GM23338 (cell line): ENCODE measurements around the gene KIAA1671. TPM values are rescaled to one million over a fixed set of nuclear protein-coding genes. Genes with fewer than 3 reads are reported as not detected.

Experiments
- ATAC-seq: fragments of 200-7000 bp; cut with Tn5 transposase; 3 replicates; pipeline ENCODE4 v1.9.1; 2020
- DNase-seq: peaks from one replicate; pipeline ENCODE4 v3.0.0-alpha.2; 2015; ENCODE audit warnings: low spot score
- H2AFZ ChIP-seq: fragments of 200-600 bp; sonication (generic); 2 replicates; pipeline ENCODE4 v1.8.0; 2016; ENCODE audit warnings: antibody characterized with exemption, mild to moderate bottlenecking, moderate library complexity
- H3F3A ChIP-seq: fragments of 200-600 bp; sonication (generic); replicated peaks from 2 replicates; pipeline ENCODE4 v1.8.0; 2017; ENCODE audit warnings: antibody characterized with exemption, mixed run types, low read depth
- H3K27ac ChIP-seq: fragments of 200-600 bp; sonication (generic); 2 replicates; pipeline ENCODE4 v1.6.1; 2016; ENCODE audit warnings: low read depth
- H3K27me3 ChIP-seq: fragments of 200-600 bp; sonication (generic); 2 replicates; pipeline ENCODE4 v1.8.0; 2016; ENCODE audit warnings: mild to moderate bottlenecking, mixed run types, moderate library complexity; ENCODE audit not compliant: insufficient read depth
- H3K36me3 ChIP-seq: fragments of 200-600 bp; sonication (generic); 2 replicates; pipeline ENCODE4 v1.8.0; 2016; ENCODE audit warnings: mild to moderate bottlenecking; ENCODE audit not compliant: insufficient read depth
- H3K4me1 ChIP-seq: fragments of 200-600 bp; sonication (generic); 2 replicates; pipeline ENCODE4 v1.8.0; 2016; ENCODE audit warnings: mild to moderate bottlenecking, moderate library complexity; ENCODE audit not compliant: insufficient read depth
- H3K4me2 ChIP-seq: fragments of 200-600 bp; sonication (generic); 2 replicates; pipeline ENCODE4 v1.7.1; 2017; ENCODE audit warnings: mixed run types
- H3K4me3 ChIP-seq: fragments of 200-600 bp; sonication (generic); 2 replicates; pipeline ENCODE4 v1.6.1; 2016; ENCODE audit warnings: mixed run types
- H3K79me2 ChIP-seq: fragments of 200-600 bp; sonication (generic); replicated peaks from 2 replicates; pipeline ENCODE4 v1.8.0; 2017; ENCODE audit warnings: mild to moderate bottlenecking; ENCODE audit not compliant: insufficient read depth
- H3K9me2 ChIP-seq: fragments of 200-600 bp; sonication (generic); 2 replicates; pipeline ENCODE4 v1.8.0; 2017; ENCODE audit not compliant: insufficient read depth
- H4K20me1 ChIP-seq: fragments of 200-600 bp; sonication (generic); replicated peaks from 2 replicates; pipeline ENCODE4 v1.8.0; 2017; ENCODE audit warnings: mild to moderate bottlenecking; ENCODE audit not compliant: insufficient read depth
- H3K27ac Mint-ChIP-seq: 2 replicates; pipeline ENCODE4 v1.8.0; 2020; ENCODE audit warnings: inconsistent platforms, mild to moderate bottlenecking, moderate library complexity, mixed read lengths
- H3K27me3 Mint-ChIP-seq: 3 replicates; pipeline ENCODE4 v1.8.0; 2022; ENCODE audit warnings: low read depth, mild to moderate bottlenecking, moderate library complexity, mixed read lengths, inconsistent platforms; ENCODE audit not compliant: insufficient read depth, poor library complexity
- H3K36me3 Mint-ChIP-seq: 3 replicates; pipeline ENCODE4 v1.8.0; 2021; ENCODE audit warnings: low read depth, mild to moderate bottlenecking, inconsistent platforms, moderate library complexity, mixed read lengths
- H3K4me1 Mint-ChIP-seq: 3 replicates; pipeline ENCODE4 v1.8.0; 2020; ENCODE audit warnings: mild to moderate bottlenecking, inconsistent platforms, mixed read lengths
- H3K4me3 Mint-ChIP-seq: 3 replicates; pipeline ENCODE4 v1.8.0; 2021; ENCODE audit warnings: moderate library complexity, mild to moderate bottlenecking, inconsistent platforms, mixed read lengths
- H3K9me3 Mint-ChIP-seq: 3 replicates; pipeline ENCODE4 v1.8.0; 2020; ENCODE audit warnings: moderate library complexity, mild to moderate bottlenecking, inconsistent platforms, mixed read lengths
- CREB1 ChIP-seq: fragments of 250-450 bp; sonication (Bioruptor Pico); IDR thresholded peaks from 2 replicates; pipeline ENCODE4 v1.5.0; 2020; ENCODE audit warnings: low read depth, mild to moderate bottlenecking, moderate library complexity
- polyA plus RNA-seq: library from polyadenylated mRNA; unstranded; fragments of >200 nt; fragmentation: Nextera tagmentation; extraction: Ambion mirVana; gene quantifications from 2 replicates; pipeline ENCODE4 v1.2.1, GENCODE V29; 2016
- total RNA-seq: library from RNA; depleted of rRNA; stranded (reverse); fragments of >200 nt; shearing (Covaris generic); gene quantifications from 2 replicates; pipeline ENCODE4 v1.2.3, GENCODE V29; 2014
- TF ChIP-seq, protein P1 (sequence below): IDR thresholded peaks from 2 replicates; pipeline ENCODE4 v1.6.1; 2016; ENCODE audit warnings: antibody characterized with exemption
- TF ChIP-seq, protein P2 (sequence below): fragments of 250-450 bp; sonication (Bioruptor Pico); IDR thresholded peaks from 2 replicates; pipeline ENCODE4 v1.5.0; 2020; ENCODE audit warnings: mild to moderate bottlenecking, moderate library complexity

KIAA1671 gene
- total and polyA plus RNA-seq, 2 experiments from 2014 or later, result 6.1 to 27.2 TPM

DNA sequence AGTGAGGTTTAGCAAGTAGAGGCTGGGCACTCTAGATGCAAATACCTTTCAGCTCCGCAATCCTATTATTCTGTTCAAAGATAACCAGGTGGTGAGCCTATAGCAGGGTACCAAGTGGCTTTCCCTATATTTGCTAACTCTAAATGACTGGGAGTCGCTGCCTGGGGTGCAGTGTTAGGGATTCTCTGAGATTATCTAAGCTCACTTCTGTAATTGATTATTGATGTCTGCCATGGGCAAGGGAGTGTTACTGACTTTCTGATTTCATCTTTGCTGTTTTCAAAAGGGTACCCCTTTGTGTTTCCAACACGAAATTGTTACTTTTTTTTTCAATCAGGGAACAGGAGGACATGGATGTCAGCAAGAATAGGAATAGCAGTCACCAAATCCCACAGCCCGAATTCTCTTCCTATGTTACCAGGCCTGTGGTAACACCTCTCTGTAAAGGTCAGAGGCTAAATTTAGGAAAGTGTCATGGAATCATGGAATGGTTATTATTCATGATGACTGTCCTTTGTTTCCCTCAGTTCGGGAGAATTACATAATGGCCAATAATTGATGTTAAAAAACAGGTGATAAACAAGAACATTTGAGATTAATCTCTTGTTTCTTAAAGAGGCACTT is 184.5 kb downstream of the KIAA1671 start:
- TF ChIP-seq, protein P1, sequence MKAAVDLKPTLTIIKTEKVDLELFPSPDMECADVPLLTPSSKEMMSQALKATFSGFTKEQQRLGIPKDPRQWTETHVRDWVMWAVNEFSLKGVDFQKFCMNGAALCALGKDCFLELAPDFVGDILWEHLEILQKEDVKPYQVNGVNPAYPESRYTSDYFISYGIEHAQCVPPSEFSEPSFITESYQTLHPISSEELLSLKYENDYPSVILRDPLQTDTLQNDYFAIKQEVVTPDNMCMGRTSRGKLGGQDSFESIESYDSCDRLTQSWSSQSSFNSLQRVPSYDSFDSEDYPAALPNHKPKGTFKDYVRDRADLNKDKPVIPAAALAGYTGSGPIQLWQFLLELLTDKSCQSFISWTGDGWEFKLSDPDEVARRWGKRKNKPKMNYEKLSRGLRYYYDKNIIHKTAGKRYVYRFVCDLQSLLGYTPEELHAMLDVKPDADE, result no peak
- TF ChIP-seq CREB1, result no peak
- TF ChIP-seq, protein P2, sequence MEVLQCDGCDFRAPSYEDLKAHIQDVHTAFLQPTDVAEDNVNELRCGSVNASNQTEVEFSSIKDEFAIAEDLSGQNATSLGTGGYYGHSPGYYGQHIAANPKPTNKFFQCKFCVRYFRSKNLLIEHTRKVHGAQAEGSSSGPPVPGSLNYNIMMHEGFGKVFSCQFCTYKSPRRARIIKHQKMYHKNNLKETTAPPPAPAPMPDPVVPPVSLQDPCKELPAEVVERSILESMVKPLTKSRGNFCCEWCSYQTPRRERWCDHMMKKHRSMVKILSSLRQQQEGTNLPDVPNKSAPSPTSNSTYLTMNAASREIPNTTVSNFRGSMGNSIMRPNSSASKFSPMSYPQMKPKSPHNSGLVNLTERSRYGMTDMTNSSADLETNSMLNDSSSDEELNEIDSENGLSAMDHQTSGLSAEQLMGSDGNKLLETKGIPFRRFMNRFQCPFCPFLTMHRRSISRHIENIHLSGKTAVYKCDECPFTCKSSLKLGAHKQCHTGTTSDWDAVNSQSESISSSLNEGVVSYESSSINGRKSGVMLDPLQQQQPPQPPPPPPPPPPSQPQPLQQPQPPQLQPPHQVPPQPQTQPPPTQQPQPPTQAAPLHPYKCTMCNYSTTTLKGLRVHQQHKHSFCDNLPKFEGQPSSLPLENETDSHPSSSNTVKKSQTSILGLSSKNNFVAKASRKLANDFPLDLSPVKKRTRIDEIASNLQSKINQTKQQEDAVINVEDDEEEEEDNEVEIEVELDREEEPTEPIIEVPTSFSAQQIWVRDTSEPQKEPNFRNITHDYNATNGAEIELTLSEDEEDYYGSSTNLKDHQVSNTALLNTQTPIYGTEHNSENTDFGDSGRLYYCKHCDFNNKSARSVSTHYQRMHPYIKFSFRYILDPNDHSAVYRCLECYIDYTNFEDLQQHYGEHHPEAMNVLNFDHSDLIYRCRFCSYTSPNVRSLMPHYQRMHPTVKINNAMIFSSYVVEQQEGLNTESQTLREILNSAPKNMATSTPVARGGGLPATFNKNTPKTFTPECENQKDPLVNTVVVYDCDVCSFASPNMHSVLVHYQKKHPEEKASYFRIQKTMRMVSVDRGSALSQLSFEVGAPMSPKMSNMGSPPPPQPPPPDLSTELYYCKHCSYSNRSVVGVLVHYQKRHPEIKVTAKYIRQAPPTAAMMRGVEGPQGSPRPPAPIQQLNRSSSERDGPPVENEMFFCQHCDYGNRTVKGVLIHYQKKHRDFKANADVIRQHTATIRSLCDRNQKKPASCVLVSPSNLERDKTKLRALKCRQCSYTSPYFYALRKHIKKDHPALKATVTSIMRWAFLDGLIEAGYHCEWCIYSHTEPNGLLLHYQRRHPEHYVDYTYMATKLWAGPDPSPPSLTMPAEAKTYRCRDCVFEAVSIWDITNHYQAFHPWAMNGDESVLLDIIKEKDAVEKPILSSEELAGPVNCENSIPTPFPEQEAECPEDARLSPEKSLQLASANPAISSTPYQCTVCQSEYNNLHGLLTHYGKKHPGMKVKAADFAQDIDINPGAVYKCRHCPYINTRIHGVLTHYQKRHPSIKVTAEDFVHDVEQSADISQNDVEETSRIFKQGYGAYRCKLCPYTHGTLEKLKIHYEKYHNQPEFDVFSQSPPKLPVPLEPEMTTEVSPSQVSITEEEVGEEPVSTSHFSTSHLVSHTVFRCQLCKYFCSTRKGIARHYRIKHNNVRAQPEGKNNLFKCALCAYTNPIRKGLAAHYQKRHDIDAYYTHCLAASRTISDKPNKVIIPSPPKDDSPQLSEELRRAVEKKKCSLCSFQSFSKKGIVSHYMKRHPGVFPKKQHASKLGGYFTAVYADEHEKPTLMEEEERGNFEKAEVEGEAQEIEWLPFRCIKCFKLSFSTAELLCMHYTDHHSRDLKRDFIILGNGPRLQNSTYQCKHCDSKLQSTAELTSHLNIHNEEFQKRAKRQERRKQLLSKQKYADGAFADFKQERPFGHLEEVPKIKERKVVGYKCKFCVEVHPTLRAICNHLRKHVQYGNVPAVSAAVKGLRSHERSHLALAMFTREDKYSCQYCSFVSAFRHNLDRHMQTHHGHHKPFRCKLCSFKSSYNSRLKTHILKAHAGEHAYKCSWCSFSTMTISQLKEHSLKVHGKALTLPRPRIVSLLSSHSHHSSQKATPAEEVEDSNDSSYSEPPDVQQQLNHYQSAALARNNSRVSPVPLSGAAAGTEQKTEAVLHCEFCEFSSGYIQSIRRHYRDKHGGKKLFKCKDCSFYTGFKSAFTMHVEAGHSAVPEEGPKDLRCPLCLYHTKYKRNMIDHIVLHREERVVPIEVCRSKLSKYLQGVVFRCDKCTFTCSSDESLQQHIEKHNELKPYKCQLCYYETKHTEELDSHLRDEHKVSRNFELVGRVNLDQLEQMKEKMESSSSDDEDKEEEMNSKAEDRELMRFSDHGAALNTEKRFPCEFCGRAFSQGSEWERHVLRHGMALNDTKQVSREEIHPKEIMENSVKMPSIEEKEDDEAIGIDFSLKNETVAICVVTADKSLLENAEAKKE (CRISPR knock-in tag), result no peak

More for the DNA sequence above, 184.5 kb downstream of the KIAA1671 start:
- H3K36me3 Mint-ChIP-seq, result no peaks in the 10 kb centered on the region
- peaks cover 12% of the 10 kb centered on the region for H3K4me1 Mint-ChIP-seq
- no peak overlapping the region for H3K4me3 Mint-ChIP-seq
- H3K4me1 ChIP-seq, result peaks cover 12% of the 10 kb centered on the region
- no peaks in the 10 kb centered on the region for H3K27me3 ChIP-seq
- peaks cover 3% of the 10 kb centered on the region for H3K27me3 Mint-ChIP-seq
- ATAC-seq (no peak), DNase-seq (no peak)
- no peaks in the 10 kb centered on the region for H3K79me2 ChIP-seq
- no peaks in the 10 kb centered on the region for H3F3A ChIP-seq
- H4K20me1 ChIP-seq, result peaks cover 7% of the 10 kb centered on the region
- H3K36me3 ChIP-seq, result no peaks in the 10 kb centered on the region
- no peak overlapping the region for H3K27ac Mint-ChIP-seq
- H2AFZ ChIP-seq, result no peak overlapping the region
- no peak overlapping the region for H3K4me3 ChIP-seq
- H3K27ac ChIP-seq, result no peak overlapping the region
- H3K9me3 Mint-ChIP-seq, result peaks cover 3% of the 10 kb centered on the region; the same call in 1 of the 3 replicates
- H3K4me2 ChIP-seq, result no peak overlapping the region
- H3K9me2 ChIP-seq, result no peaks in the 10 kb centered on the region
